ENCODE measurements around the gene ZNF423. TPM values are rescaled to one million over a fixed set of nuclear protein-coding genes. Genes with fewer than 3 reads are reported as not detected.
A peak's percentile ranks its signal among the peaks of the same experiment; 100 is the strongest.

ZNF423 gene
- total RNA-seq, 2 donors from 2014 or later = 12.3 to 29.3 TPM

- no peak for DNase-seq (ENCODE audit: low spot score)
- intact Hi-C loops (cut with DNase I) = no loop called here
Observed at GRCh38 chr16:49744244-49745220, 111.4 kb downstream of the ZNF423 start.

GRCh38 chr16:49743658-49744057 is 112.3 kb downstream of the ZNF423 start:
- no peak for DNase-seq (ENCODE audit: low spot score)
- intact Hi-C loops (cut with DNase I) = no loop called here

GRCh38 chr16:49743203-49743464 is 112.8 kb downstream of the ZNF423 start:
- DNase-seq (ENCODE audit: low spot score) = no peak
- intact Hi-C loops (cut with DNase I) = no loop called here

- intact Hi-C loops (cut with DNase I) = no loop called here
- no peak for DNase-seq (ENCODE audit: low spot score)
Observed at GRCh38 chr16:49742428-49743202, 113.3 kb downstream of the ZNF423 start.

GRCh38 chr16:49740256-49740655 is 115.7 kb downstream of the ZNF423 start:
- intact Hi-C loops (cut with DNase I) = no loop called here
- no peak for DNase-seq (ENCODE audit: low spot score)

- DNase-seq (ENCODE audit: low spot score) = no peak
- intact Hi-C loops (cut with DNase I) = no loop called here
Observed at GRCh38 chr16:49739381-49739780, 116.5 kb downstream of the ZNF423 start.

DNA sequence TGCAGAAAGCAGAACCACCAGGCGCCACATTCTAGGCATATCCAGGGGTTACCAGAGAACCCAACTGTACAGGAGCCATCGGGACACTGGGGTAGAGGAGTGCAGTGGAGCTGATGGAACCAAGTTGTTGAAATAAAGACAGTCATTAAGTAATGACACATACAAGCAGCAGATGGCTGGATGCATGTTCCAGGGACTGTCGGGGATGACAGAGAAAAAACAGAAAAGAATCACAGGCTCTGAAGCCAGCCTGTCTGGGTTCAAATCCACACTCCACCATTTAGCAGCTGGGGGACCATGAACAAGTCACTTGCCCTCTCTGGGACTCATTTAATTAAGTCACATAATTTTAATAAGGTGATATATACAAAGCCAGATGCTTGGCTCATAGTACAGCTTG is 117.1 kb downstream of the ZNF423 start:
- intact Hi-C loops (cut with DNase I) = no loop called here
- DNase-seq (ENCODE audit: low spot score) = no peak

DNA sequence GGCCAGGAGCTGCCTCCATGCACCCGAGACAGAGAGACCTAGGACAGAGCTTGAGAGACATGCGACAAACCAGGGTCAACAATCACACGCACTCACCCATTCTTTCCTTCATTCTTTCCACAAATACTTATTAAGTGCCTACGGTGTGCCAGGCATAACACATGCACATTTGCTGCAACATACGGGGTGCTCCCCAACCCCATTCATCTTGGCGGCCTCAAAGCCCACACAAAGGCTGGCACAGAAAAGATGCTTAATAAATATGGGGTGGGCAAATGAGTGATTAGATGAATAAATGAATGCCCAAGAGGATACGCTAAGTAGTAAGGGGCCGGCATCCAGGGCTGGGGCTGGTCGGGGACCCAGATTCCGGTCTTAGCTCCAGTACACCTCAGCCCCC is 117.9 kb downstream of the ZNF423 start:
- intact Hi-C loops (cut with DNase I) = no loop called here
- DNase-seq (ENCODE audit: low spot score) = no peak

- DNase-seq (ENCODE audit: low spot score) = no peak
- intact Hi-C loops (cut with DNase I) = no loop called here
Observed at GRCh38 chr16:49737541-49737940, 118.4 kb downstream of the ZNF423 start.

DNA sequence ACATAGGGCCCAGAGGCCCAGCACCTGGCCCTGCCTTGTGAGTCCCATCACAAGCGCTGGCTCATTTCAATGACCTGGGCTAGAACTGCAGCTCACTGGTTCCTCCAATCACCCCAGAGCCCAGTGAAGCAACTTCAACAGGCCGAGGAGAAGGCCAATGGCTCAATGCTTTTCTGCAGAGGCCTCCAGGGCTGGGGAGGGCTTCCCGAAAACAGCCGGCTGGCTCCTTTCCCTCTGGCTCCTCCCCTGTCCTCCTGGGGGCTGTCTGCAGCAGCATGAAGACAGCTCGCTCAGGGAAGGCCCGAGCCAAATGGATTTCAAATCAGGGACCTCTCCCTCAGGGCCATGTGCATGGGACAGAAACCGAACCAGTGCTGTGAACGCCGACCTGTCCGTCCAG is 121.6 kb downstream of the ZNF423 start:
- intact Hi-C loops (cut with DNase I) = no loop called here
- DNase-seq (ENCODE audit: low spot score) = no peak

DNA sequence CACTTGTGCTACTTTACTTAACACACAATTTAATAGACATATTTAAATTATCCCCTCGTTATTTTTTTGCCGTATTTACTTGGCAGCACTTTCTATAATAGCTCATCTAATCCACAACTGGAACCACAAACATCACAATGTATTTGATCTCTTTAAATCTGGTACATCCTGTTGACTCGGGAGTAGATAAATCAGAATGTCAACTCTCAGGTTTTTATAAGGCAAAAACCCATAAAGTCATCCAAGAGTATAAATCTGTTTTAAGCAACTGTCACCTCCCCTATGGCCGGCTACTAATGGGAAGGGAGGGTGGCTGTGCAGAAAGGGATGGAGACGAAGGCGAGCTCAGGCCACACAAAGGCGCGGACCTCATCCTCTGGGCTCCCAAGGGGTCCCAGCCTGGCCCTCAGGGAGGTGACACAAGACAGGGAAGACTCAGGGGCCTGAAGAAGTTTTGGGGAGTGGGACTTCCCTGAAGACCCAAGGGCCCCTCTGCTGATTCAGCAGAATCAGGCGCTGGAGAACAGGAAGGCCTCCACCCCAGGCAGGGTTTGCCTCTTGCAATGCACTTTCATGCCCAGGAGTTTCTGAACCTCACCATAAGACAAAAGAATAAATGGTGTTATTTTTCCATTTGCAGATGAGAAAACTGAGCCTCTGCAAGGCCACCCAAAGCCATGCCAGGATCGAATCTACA is 122.5 kb downstream of the ZNF423 start:
- intact Hi-C loops (cut with DNase I) = no loop called here
- DNase-seq (ENCODE audit: low spot score) = no peak

DNA sequence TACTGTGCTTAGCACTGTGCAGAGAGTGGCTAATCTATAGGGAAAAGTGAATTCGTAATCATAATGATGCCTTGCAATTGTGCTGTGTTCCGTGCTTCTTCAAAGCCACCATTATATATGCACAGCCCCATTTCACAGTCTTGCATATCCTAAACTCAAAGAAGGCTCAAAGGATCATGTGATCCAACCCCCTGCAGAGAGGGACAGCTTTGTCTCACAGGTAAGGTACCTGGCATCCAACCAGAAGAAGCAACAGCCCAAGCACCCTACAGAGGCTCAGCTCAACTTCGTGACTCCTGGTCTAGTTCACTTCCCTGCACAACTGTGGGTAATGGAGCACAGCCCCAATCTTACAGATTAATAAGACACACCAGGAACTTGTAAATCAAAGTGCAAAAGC is 124.0 kb downstream of the ZNF423 start:
- no peak for DNase-seq (ENCODE audit: low spot score)
- intact Hi-C loops (cut with DNase I) = loop anchor here in 1 of 2 donors (2.0 kb wide), 1 partner anchor 17 kb away; no protein-coding TSS in a partner anchor

DNA sequence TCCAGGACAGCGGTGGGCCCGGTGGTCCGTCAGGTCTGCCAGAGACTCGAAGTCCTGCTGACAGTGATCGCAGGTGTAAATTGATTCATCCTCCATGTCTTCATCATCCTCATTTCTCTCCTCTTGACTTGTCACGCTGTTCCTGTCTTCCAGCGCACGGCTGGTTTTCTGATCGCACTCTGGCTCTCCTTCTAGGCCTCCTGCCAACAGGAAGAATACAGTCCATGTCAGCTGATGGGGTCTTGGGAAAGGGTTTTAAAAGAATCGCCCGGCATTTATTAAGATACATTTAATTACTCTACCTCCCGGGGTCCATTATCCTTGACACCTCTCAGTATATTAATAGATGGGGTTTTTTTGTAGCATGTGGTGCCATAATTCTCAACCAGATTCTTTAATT is 125.1 kb downstream of the ZNF423 start:
- no peak for DNase-seq (ENCODE audit: low spot score)
- intact Hi-C loops (cut with DNase I) = loop anchor here in 1 of 2 donors (2.0 kb wide), 1 partner anchor 16 kb away; no protein-coding TSS in a partner anchor

DNA sequence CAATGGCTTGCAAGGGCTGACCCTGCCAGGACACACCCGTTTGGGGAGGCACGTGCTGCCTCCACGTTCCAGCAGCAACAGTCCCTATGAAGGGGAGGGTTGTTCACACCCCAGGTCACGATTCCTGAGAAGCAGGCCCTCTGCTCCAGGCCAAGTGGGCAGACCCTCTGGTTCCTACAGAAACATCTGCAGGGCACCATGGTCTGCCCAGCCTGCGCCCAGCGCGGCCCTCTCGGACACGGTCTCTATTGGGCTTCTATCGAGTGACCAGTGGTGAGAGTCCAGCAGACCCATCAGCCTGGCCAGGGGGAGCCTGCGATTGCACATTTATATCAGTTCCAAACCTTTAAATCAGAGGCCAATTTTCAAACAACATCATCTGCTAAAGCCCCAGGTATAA is 128.3 kb downstream of the ZNF423 start:
- no peak for DNase-seq (ENCODE audit: low spot score)
- intact Hi-C loops (cut with DNase I) = no loop called here

- intact Hi-C loops (cut with DNase I) = no loop called here
- DNase-seq (ENCODE audit: low spot score) = no peak
Observed at GRCh38 chr16:49726155-49726554, 129.8 kb downstream of the ZNF423 start.

DNA sequence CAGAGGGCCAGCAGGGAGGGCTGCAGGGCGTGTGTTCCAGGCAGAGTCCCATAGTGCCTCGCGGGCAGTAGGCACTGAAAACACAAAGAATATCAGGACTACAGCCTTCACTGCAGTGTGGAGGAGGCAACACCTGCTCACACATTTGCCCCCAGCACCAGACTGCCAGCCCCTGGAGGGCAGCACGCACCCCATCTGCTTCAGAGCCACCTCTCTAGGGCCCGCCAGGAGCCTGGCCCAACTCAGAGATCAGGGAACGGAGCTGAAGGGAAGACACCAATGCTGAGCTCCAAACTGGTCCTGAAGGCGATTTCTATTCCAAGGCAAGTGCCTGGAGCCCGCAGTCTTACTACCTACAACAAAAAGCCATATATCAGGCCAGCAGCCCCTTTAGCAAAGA is 130.3 kb downstream of the ZNF423 start:
- intact Hi-C loops (cut with DNase I) = no loop called here
- DNase-seq (ENCODE audit: low spot score) = peak; percentile 67

GRCh38 chr16:49724774-49725173 is 131.1 kb downstream of the ZNF423 start:
- intact Hi-C loops (cut with DNase I) = no loop called here
- no peak for DNase-seq (ENCODE audit: low spot score)

- intact Hi-C loops (cut with DNase I) = no loop called here
- no peak for DNase-seq (ENCODE audit: low spot score)
Observed at GRCh38 chr16:49723310-49723709, 132.6 kb downstream of the ZNF423 start.

DNA sequence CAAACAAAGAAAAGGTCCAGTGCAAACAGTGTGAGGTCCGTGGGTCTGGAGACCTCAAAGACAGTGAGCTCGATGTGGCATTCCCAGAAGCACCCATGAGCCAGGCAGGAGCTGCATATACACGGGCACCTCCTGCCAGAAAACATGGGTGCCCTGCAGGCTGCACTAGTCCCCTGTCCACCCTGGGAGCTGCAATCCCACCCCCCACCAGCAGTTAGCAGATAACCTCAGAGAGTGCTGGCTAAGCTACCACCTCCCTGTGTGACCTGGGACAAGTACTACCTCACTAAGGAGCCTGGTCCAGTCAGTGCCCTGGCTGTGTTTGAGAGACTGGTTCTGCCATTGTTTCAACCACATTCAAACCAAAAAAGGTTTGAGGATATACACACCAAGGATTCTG is 135.7 kb downstream of the ZNF423 start:
- intact Hi-C loops (cut with DNase I) = no loop called here
- DNase-seq (ENCODE audit: low spot score) = peak; percentile 59

DNA sequence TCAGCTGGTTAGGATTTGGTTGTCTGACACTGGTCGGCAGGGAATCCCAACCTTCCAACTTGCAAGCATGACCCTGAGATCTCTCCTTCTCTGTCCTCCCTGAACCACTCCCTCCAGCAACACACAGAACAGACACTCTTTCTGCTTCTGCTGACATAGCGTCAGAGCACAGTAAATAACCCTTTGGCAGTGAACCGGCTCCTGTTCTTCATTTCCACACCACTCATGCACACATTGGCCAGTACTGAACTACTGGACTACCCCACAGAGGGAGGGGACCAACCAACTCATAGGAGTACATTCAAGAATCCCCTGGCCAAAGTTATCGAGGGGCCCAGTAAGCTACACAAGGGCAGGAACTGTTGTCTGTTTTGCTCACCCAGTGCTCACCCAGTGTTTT is 138.2 kb downstream of the ZNF423 start:
- DNase-seq (ENCODE audit: low spot score) = no peak
- intact Hi-C loops (cut with DNase I) = no loop called here

Measured in posterior vena cava (tissue), 2 donors.